Kidney (tissue), 14 donors: ENCODE measurements around the gene TKTL1. TPM values are rescaled to one million over a fixed set of nuclear protein-coding genes. Genes with fewer than 3 reads are reported as not detected.

ENCODE experiments used
- DNase-seq, 5 donors: peaks; one replicate each; pipeline ENCODE4 v3.0.0-alpha.2; 2013 to 2020
- FAIRE-seq: peaks from 2 replicates; lab custom pipeline; 2012; peaks lifted over from hg19 to GRCh38; lab: Jason Lieb, UNC
- H3K27ac ChIP-seq, 2 donors: one replicate each; pipeline ENCODE4 v1.7.0; 2013; ENCODE audit warnings: low read depth in 2 of 2, low read length in 2 of 2, inconsistent platforms in 1 of 2
- H3K27me3 ChIP-seq: one replicate; pipeline ENCODE4 v1.7.1; 2013; ENCODE audit warnings: low read length, inconsistent platforms; ENCODE audit not compliant: control insufficient read depth, insufficient read depth
- H3K36me3 ChIP-seq, 3 donors: one replicate each; pipeline versions ENCODE4 v1.7.0 to v1.7.1; 2013; ENCODE audit warnings: low read length in 3 of 3, control low read depth in 1 of 3, inconsistent platforms in 1 of 3; ENCODE audit not compliant: insufficient read depth in 3 of 3, control insufficient read depth in 2 of 3
- H3K4me1 ChIP-seq, 3 donors: one replicate each; pipeline versions ENCODE4 v1.7.0 to v1.7.1; 2013; ENCODE audit warnings: low read length in 3 of 3, inconsistent platforms in 1 of 3, low read depth in 1 of 3; ENCODE audit not compliant: control insufficient read depth in 2 of 3, insufficient read depth in 2 of 3
- H3K4me3 ChIP-seq, 3 donors: one replicate each; pipeline versions ENCODE4 v1.7.0 to v1.8.1; 2013; ENCODE audit warnings: low read length in 3 of 3, control low read depth in 1 of 3, inconsistent platforms in 1 of 3
- H3K9ac ChIP-seq, 3 donors: one replicate each; pipeline versions ENCODE4 v1.7.0 to v1.7.1; 2013; ENCODE audit warnings: low read length in 3 of 3, control low read depth in 1 of 3, inconsistent platforms in 1 of 3
- H3K9me3 ChIP-seq, 3 donors: one replicate each; pipeline versions ENCODE4 v1.7.0 to v1.7.1; 2013; ENCODE audit warnings: low read length in 3 of 3, control low read depth in 1 of 3, inconsistent platforms in 1 of 3; ENCODE audit not compliant: control insufficient read depth in 2 of 3, insufficient read depth in 1 of 3
- intact Hi-C: fragments of 100-400 bp; cut with DNase I; formaldehyde crosslinking; loops from one replicate; pipeline ENCODE4 v1.11.1; 2022
- polyA plus RNA-seq: library from polyadenylated mRNA; stranded (reverse); fragments of 350-450 nt; fragmentation: Illumina TruSeq; extraction: RNeasy Lipid Tissue Mini Kit (QIAGEN cat#74804); gene quantifications from one replicate; pipeline ENCODE4 v1.2.3, GENCODE V29; 2014; ENCODE audit warnings: low read depth, low replicate concordance; ENCODE audit not compliant: insufficient read depth
- total RNA-seq: library from RNA; stranded (reverse); fragmentation: NEBNext Ultra II Directional; extraction: Animal tissue kit (Norgen Biotek cat#: 25700); gene quantifications from one replicate; pipeline ENCODE4 v1.2.1, GENCODE V29; 2021
- TF ChIP-seq, protein P1 (sequence below): IDR thresholded peaks from 3 replicates; pipeline ENCODE4 v1.5.1; 2012; ENCODE audit warnings: mild to moderate bottlenecking, moderate library complexity, borderline replicate concordance; ENCODE audit not compliant: insufficient read depth; ENCODE audit errors: extremely low read depth
- donor health status: control.
- donor health status: control.
- donor health status: control.
- donor health status: control.
- donor health status: control.
- donor health status: DM: yes; HTN: yes; CAD: no.
- donor health status: Normal renal cell carcinoma (clear cell type).

TKTL1 gene
- total and polyA plus RNA-seq, 2 donors from 2014 or later = 0.30 to 0.38 TPM

DNA sequence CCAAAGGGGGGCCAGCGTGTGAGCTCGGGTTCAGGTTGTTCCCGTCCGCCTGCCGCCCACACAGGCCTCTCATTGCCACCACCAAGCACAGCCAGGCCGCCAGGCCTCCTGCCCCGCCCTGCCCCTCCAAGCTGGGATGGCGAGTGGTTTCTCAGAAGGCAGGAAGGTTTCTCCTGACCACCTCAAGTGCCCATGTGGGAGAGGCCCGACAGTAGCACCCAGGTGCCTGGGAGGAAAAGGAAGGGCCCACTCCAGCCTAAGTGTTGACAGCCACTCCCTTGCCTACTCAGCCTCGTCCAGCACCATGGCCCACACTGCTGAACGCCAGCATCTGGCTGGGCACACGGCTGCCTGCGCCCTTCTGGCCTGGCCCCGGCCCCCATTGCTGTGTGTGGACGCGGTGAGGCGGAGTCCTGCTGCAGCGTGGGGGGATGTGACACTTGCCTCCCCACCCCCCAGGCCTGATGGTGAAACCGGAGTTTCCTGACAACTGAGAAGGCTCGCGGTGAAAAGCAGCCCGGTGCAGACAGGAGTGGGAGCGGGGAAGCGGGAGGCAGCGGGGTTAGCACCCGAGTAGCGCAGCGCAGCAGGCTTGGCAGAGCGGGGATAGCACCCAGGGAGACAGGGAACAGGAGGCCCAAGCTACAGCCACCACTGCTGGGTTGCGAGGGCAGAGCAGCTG lies 59.6 kb downstream of the TKTL1 start:
- no peaks in the 10 kb centered on the region for H3K9me3 ChIP-seq
- H3K36me3 ChIP-seq = peaks cover 0 to 22% (median 10%) of the 10 kb centered on the region in 3 donors
- FAIRE-seq = no peak
- no peaks in the 10 kb centered on the region for H3K4me1 ChIP-seq
- DNase-seq = no peak
- H3K4me3 ChIP-seq = no peak overlapping the region
- no peak overlapping the region for H3K9ac ChIP-seq
- intact Hi-C loops = no loop called here
- H3K27me3 ChIP-seq = no peaks in the 10 kb centered on the region
- TF ChIP-seq, protein P1, sequence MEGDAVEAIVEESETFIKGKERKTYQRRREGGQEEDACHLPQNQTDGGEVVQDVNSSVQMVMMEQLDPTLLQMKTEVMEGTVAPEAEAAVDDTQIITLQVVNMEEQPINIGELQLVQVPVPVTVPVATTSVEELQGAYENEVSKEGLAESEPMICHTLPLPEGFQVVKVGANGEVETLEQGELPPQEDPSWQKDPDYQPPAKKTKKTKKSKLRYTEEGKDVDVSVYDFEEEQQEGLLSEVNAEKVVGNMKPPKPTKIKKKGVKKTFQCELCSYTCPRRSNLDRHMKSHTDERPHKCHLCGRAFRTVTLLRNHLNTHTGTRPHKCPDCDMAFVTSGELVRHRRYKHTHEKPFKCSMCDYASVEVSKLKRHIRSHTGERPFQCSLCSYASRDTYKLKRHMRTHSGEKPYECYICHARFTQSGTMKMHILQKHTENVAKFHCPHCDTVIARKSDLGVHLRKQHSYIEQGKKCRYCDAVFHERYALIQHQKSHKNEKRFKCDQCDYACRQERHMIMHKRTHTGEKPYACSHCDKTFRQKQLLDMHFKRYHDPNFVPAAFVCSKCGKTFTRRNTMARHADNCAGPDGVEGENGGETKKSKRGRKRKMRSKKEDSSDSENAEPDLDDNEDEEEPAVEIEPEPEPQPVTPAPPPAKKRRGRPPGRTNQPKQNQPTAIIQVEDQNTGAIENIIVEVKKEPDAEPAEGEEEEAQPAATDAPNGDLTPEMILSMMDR = no peak
- H3K27ac ChIP-seq = no peak overlapping the region

DNA sequence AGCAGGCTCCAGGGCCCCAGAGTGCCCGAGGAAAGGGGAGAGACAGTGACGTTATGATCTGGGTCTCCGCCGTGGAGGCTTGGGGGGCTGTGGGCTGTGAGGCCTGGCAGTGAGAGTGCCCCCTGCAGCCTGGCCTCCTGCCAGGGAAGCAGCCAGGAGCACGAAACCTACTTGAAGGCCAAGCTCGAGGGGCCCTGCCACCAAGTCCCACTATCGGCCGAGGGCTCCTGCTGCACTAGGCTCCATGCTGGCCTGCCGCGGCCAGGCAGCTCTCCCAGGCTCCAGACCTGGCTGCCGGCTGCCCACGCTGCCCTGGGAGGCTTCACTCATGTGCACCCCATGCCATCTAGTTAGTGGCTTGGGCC lies 60.2 kb downstream of the TKTL1 start:
- no peak for DNase-seq
- Histone ChIP-seq H3K9me3 (no peaks in the 10 kb centered on the region), H3K9ac (no peak overlapping the region), H3K4me1 (no peaks in the 10 kb centered on the region), H3K36me3 (peaks cover 0 to 22% (median 10%) of the 10 kb centered on the region in 3 donors), H3K27me3 (no peaks in the 10 kb centered on the region), H3K4me3 (no peak overlapping the region), H3K27ac (no peak overlapping the region)
- intact Hi-C loops = no loop called here
- no peak for FAIRE-seq
- TF ChIP-seq, protein P1 = no peak

DNA sequence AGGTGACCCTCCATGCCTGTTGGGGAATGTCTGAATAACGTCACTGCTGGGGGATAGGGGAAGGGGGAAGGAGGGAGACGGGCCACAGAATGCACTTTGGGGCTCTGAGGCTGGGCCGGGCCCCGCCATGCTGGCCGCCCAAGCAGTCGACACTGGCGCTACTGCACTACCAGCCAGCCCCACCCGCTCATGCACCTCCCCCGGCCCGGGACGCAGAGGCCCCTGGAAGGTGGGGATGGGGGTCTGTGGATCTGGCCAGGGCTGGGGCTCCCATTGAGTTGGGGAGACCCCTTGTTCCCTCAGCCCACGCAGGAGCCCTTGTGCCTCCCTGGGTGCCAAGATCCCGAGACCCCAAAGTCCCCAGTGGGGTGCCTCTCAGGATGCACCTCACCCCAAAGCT lies 61.0 kb downstream of the TKTL1 start:
- Histone ChIP-seq H3K27me3 (no peaks in the 10 kb centered on the region), H3K9ac (no peak overlapping the region), H3K27ac (no peak overlapping the region), H3K4me1 (no peaks in the 10 kb centered on the region), H3K4me3 (no peak overlapping the region), H3K36me3 (peaks cover 0 to 22% (median 10%) of the 10 kb centered on the region in 3 donors), H3K9me3 (no peaks in the 10 kb centered on the region)
- no peak for FAIRE-seq
- TF ChIP-seq, protein P1 = no peak
- no peak for DNase-seq
- intact Hi-C loops = no loop called here

DNA sequence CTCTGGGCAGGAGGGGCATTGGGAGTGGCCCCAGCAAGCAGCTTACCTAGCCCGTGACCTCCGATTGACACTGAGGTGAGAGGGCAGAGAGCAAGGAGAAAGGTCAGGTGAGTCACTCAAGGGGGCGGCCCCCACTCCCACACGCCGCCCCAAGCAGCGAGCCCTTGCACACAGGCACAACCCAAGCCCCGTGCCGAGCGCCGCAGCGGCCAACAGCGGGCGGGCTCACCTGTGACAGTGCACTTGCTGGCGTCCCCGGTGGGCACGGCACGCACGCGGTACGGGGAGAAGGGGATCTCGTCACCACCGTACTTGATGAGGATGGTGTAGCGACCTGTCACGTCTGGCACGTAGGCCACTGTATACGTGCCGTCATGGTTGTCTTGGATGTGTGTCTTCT lies 61.6 kb downstream of the TKTL1 start:
- Histone ChIP-seq H3K27ac (no peak overlapping the region), H3K36me3 (peaks cover 0 to 28% (median 13%) of the 10 kb centered on the region in 3 donors), H3K27me3 (no peaks in the 10 kb centered on the region), H3K9ac (no peak overlapping the region), H3K4me3 (no peak overlapping the region), H3K4me1 (no peaks in the 10 kb centered on the region), H3K9me3 (no peaks in the 10 kb centered on the region)
- DNase-seq (no peak), FAIRE-seq (no peak)
- TF ChIP-seq, protein P1 = no peak
- intact Hi-C loops = no loop called here
